Fibroblast of lung (primary cell): ENCODE data around the gene EEF1A2.

Experiments
- EZH2 ChIP-seq: IDR thresholded peaks from 2 replicates; pipeline ENCODE4 v1.5.1; 2012; ENCODE audit warnings: low read length, control low read depth, mild to moderate bottlenecking; ENCODE audit errors: missing control alignments
- TF ChIP-seq, protein P1 (sequence below), 2 donors: IDR thresholded peaks in 1 of 2; conservative IDR thresholded peaks in 1 of 2; 1 replicate in 1 of 2; 2 replicates in 1 of 2; pipeline ENCODE4 v1.5.1; 2011 to 2012; ENCODE audit warnings: low read length in 2 of 2, control low read depth in 1 of 2, inconsistent platforms in 1 of 2, low read depth in 1 of 2, mild to moderate bottlenecking in 1 of 2

DNA sequence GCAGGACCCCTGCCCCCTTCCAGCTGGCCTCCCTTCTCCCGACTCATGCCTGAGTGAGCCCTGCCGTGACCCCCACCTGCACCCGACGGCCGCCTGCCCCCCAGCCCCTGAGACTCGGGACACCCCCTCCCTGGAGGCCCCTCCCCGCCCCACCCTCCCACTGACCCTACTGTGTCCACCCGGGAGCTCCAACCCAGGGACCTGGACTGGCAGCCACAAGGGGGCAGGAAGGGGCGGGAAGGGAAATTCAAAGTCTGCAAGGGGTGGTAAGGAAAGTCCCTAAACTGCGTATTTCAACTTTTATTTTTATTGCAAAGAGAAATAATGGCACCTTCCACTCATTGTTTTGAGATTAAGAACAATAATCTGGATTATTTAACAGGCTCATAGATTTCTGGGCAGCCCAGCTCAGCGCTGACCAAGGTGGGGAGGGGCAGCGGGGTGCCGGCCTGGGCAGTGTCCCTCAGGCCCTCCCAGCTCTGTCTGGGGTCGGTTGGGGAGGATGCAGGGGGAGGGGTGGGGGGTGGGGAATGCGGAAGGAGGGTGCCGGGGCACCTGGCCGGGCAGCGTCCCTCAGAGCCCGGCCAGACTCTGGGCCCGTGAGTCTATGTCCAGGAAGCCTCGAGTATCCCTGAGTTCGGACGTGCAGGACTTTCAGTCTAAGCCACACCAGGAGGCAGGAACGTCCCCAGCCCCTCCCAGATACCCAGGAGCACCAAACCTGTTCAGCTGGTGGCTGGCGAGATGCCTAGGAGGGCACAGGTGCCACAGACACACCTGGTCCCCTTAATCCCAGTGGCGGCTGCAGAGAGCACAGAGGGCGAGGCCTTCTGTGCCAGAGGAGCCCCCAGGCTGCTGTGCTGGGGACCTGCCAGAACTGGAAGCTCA, 39.6 kb upstream of the EEF1A2 start:
- TF ChIP-seq, protein P1, sequence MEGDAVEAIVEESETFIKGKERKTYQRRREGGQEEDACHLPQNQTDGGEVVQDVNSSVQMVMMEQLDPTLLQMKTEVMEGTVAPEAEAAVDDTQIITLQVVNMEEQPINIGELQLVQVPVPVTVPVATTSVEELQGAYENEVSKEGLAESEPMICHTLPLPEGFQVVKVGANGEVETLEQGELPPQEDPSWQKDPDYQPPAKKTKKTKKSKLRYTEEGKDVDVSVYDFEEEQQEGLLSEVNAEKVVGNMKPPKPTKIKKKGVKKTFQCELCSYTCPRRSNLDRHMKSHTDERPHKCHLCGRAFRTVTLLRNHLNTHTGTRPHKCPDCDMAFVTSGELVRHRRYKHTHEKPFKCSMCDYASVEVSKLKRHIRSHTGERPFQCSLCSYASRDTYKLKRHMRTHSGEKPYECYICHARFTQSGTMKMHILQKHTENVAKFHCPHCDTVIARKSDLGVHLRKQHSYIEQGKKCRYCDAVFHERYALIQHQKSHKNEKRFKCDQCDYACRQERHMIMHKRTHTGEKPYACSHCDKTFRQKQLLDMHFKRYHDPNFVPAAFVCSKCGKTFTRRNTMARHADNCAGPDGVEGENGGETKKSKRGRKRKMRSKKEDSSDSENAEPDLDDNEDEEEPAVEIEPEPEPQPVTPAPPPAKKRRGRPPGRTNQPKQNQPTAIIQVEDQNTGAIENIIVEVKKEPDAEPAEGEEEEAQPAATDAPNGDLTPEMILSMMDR (conservative IDR thresholded peaks at IDR 0.05 in 1 of 2, IDR thresholded peaks at IDR 0.05 in 1 of 2; ENCODE audit: low read depth in 1 of 2, low read length in 2 of 2), result peak in 1 of 2 donors; percentile 15
- TF ChIP-seq EZH2, result no peak
